ENCODE measurements around the gene NDEL1.

DNA sequence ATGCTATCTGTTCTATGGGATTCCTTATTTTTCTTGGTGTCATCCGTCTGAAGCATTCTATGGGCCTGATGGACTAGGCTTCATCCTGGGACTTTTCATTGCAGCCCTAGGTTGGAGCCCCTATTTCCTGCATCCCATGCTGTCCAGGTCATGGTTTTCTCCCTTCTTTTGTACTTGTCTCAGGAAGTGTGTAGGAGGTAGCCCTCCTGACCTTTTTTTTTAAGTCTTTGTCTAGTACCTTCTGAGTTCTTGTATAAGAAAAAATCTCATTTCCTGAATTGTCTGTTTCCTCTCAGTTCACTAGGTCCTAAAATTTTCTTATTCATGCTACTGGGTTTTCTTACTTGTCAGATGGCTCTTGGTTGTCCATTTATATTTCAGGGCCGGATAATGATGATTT lies 6.0 kb downstream of the NDEL1 start:
- TF ChIP-seq TCF12 (IDR thresholded peaks at IDR 0.05; ENCODE audit: low read depth) (no peak), EP300 (IDR thresholded peaks at IDR 0.05; ENCODE audit: borderline replicate concordance) (no peak), TEAD4 (IDR thresholded peaks at IDR 0.05) (no peak), TAF1 (IDR thresholded peaks at IDR 0.05; ENCODE audit: low read depth) (no peak), RAD21 (IDR thresholded peaks at IDR 0.05; ENCODE audit: low read depth) (no peak)
- TF ChIP-seq, protein P1, sequence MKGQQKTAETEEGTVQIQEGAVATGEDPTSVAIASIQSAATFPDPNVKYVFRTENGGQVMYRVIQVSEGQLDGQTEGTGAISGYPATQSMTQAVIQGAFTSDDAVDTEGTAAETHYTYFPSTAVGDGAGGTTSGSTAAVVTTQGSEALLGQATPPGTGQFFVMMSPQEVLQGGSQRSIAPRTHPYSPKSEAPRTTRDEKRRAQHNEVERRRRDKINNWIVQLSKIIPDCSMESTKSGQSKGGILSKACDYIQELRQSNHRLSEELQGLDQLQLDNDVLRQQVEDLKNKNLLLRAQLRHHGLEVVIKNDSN (IDR thresholded peaks at IDR 0.05): no peak
- TF ChIP-seq, protein P2, sequence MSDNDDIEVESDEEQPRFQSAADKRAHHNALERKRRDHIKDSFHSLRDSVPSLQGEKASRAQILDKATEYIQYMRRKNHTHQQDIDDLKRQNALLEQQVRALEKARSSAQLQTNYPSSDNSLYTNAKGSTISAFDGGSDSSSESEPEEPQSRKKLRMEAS (IDR thresholded peaks at IDR 0.05): no peak

Data from Ishikawa (cell line).